Peyer's patch (tissue), 4 donors: Measurements from ENCODE around the gene ST6GAL2. TPM values are rescaled to one million over a fixed set of nuclear protein-coding genes. Genes with fewer than 3 reads are reported as not detected.
A peak's percentile ranks its signal among the peaks of the same experiment; 100 is the strongest.

Experiments used
- DNase-seq, 3 donors: peaks; one replicate each; pipeline ENCODE4 v3.0.0-alpha.2; 2017 to 2019
- H3K27ac ChIP-seq, 4 donors: fragments of 200-600 bp; sonication (generic); one replicate each; pipeline ENCODE4 v1.5.1; 2016 to 2019
- H3K27me3 ChIP-seq, 2 donors: fragments of 200-600 bp; sonication (generic); one replicate each; pipeline ENCODE4 v1.5.1; 2019
- H3K36me3 ChIP-seq, 3 donors: fragments of 200-600 bp; sonication (generic); one replicate each; pipeline ENCODE4 v1.5.1; 2016 to 2019
- H3K4me1 ChIP-seq, 4 donors: fragments of 200-600 bp; sonication (generic); one replicate each; pipeline ENCODE4 v1.5.1; 2016 to 2019
- H3K4me3 ChIP-seq, 4 donors: fragments of 200-600 bp; sonication (generic); 1 replicate in 3 of 4; 2 replicates in 1 of 4; pipeline ENCODE4 v1.5.1; 2016 to 2019; ENCODE audit warnings: mild to moderate bottlenecking in 1 of 4
- H3K9me3 ChIP-seq, 4 donors: fragments of 200-600 bp; sonication (generic); one replicate each; pipeline ENCODE4 v1.5.1; 2016 to 2019; ENCODE audit warnings: mild to moderate bottlenecking in 1 of 4
- POLR2A ChIP-seq, 2 donors: fragments of 450-650 bp; IDR thresholded peaks; one replicate each; pipeline ENCODE4 v1.5.1; 2017; ENCODE audit warnings: antibody characterized with exemption in 2 of 2, mild to moderate bottlenecking in 2 of 2, moderate library complexity in 2 of 2
- total RNA-seq, 4 donors: library from RNA; depleted of rRNA; stranded (reverse); fragments of >200 nt; gene quantifications; one replicate each; pipeline ENCODE4 v1.1.0, GENCODE V29; 2016
- TF ChIP-seq, protein P1 (sequence below), 6 experiments: fragments of 450-650 bp in 4 of 6; fragments of 200-600 bp in 2 of 6; sonication (generic) in 1 of 6; IDR thresholded peaks; one replicate each; pipeline ENCODE4 v1.5.1; 2017 to 2019; ENCODE audit warnings: antibody characterized with exemption in 6 of 6, mild to moderate bottlenecking in 3 of 6, moderate library complexity in 1 of 6

The ST6GAL2 gene
- total RNA-seq, 4 donors from 2014 or later, result 0.27 TPM; not detected in 3

DNA sequence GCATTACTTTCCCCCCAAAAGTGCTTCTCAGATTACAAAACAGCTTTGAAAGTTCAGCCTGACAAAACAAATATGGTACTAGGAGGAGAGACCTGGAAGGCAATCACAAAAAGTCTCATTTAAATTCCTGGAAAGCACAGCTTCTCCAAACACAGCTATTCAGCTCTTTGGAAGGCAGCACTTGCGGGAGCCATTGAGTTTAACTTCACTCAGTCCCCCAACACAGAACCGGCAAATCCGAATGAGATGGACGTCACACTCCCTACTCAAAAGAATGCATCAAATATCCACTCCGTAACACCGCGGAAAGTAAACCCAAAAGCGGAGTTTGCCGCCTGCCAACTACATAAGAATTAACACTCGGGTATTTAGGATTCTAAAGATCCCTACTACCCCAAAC is 638 bp downstream of the ST6GAL2 start:
- Histone ChIP-seq H3K27me3 (peaks cover 0 to 17% of the 10 kb centered on the region in 2 donors), H3K4me3 (peak overlapping the region in 1 of 4 donors; percentile 48), H3K27ac (no peak overlapping the region), H3K36me3 (no peaks in the 10 kb centered on the region), H3K4me1 (peaks cover 0 to 24% (median 0%) of the 10 kb centered on the region in 4 donors), H3K9me3 (no peaks in the 10 kb centered on the region)
- no peak for DNase-seq
- TF ChIP-seq, protein P1, sequence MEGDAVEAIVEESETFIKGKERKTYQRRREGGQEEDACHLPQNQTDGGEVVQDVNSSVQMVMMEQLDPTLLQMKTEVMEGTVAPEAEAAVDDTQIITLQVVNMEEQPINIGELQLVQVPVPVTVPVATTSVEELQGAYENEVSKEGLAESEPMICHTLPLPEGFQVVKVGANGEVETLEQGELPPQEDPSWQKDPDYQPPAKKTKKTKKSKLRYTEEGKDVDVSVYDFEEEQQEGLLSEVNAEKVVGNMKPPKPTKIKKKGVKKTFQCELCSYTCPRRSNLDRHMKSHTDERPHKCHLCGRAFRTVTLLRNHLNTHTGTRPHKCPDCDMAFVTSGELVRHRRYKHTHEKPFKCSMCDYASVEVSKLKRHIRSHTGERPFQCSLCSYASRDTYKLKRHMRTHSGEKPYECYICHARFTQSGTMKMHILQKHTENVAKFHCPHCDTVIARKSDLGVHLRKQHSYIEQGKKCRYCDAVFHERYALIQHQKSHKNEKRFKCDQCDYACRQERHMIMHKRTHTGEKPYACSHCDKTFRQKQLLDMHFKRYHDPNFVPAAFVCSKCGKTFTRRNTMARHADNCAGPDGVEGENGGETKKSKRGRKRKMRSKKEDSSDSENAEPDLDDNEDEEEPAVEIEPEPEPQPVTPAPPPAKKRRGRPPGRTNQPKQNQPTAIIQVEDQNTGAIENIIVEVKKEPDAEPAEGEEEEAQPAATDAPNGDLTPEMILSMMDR (IDR thresholded peaks at IDR 0.05), result no peak
- no peak for TF ChIP-seq POLR2A (IDR thresholded peaks at IDR 0.05)

DNA sequence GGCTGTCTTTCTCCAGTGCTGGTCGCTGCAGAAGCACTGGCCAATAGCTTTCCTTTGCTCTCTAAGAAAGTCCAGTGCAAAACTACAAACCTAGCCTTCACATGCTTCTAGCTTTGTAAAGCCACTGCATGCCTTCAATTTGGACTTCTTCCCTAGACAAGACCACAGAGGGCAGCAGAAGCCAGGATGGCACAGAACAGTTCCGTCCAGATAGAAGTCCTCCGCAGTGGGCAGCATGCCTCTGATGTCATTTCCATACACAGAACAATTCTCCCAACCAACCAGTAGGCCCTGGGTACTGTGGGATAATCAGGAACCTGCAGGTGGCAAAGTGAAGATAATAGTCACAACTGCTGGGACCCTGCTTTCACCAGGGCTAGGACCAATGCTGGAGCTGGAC is 3.3 kb downstream of the ST6GAL2 start:
- Histone ChIP-seq H3K4me3 (no peak overlapping the region), H3K27ac (no peak overlapping the region), H3K27me3 (peaks cover 0 to 17% of the 10 kb centered on the region in 2 donors), H3K4me1 (peaks cover 0 to 23% (median 0%) of the 10 kb centered on the region in 4 donors), H3K36me3 (no peaks in the 10 kb centered on the region), H3K9me3 (no peaks in the 10 kb centered on the region)
- no peak for TF ChIP-seq POLR2A (IDR thresholded peaks at IDR 0.05)
- TF ChIP-seq, protein P1 (IDR thresholded peaks at IDR 0.05), result no peak
- no peak for DNase-seq

DNA sequence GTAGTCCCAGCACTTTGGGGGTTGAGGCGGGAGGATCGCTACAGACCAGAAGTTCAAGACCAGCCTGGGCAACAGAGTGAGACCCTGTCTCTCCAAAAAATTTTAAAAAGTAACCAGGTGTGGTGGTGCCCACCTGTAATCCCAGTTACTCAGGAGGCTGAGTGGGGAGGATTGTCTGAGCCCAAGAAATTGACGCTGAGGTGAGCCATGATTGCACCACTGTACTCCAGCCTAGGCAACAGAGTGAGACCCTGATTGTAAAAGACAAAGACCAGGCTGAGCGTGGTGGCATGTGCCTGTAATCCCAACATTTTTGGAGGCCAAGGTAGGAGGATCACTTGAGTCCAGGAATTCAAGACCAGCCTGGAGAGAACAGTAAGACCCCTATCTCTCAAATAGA is 7.8 kb downstream of the ST6GAL2 start:
- DNase-seq, result no peak
- Histone ChIP-seq H3K27me3 (no peaks in the 10 kb centered on the region), H3K4me1 (no peaks in the 10 kb centered on the region), H3K36me3 (no peaks in the 10 kb centered on the region), H3K4me3 (no peak overlapping the region), H3K9me3 (no peaks in the 10 kb centered on the region), H3K27ac (no peak overlapping the region)
- TF ChIP-seq, protein P1 (IDR thresholded peaks at IDR 0.05), result no peak
- no peak for TF ChIP-seq POLR2A (IDR thresholded peaks at IDR 0.05)

DNA sequence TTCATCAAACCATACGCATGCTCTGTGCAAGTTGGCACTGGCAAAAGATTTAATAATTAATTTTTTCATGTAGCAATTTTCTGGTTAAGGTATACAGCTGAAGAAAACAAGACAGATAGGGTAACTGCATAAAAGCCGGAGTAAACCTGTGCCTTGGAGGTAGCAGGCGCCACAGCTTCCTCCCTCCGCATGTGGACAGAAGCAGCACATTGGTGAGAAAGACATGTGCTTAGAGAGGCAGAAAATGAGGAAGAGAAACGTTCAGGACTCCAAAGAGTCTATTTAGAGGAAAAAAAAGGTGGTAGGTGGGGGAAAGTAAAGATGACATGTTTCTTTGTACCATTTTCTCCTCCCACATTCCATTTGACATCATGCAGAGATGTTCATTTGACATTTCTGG is 9.3 kb downstream of the ST6GAL2 start:
- H3K27me3 ChIP-seq, result no peaks in the 10 kb centered on the region
- no peak for DNase-seq
- no peaks in the 10 kb centered on the region for H3K36me3 ChIP-seq
- no peaks in the 10 kb centered on the region for H3K9me3 ChIP-seq
- H3K4me3 ChIP-seq, result no peak overlapping the region
- TF ChIP-seq, protein P1 (IDR thresholded peaks at IDR 0.05), result no peak
- TF ChIP-seq POLR2A (IDR thresholded peaks at IDR 0.05), result no peak
- no peak overlapping the region for H3K27ac ChIP-seq
- H3K4me1 ChIP-seq, result no peaks in the 10 kb centered on the region

DNA sequence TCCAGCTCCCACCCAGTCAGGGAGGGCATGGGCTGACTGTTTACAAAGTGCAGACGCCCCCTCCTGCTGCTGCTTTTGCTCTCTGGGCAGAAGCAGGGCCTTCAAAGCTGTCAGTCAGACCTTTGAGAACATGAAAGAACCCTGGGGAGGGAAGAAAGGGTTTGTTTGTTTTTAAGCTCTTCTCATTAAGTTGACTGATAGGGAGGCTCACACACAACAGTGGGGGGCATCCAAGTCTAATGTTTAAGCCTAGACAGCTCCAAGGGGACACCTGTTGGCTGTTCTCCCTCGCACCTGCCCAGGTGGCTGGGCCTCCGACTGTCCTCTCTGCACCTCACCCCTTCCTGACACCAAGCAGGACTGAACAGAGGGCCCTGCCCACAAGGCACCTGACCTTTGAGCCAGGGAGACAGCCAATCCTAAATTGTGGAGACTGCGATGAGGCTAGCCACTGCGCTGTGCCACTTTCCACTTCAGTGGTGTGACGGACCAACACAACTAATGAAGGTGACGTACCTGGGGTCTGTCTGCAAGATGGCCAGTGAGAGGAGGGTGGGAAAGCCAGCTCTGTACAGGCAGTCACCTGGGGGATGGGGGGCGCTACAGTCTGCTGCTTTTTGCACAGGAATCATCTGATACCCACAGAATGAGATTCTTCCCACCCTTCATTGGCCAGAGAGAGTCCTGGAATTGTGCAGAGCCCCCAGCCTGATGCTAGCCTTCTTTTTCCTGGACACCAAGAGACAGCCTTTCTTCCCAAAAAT is 16.3 kb downstream of the ST6GAL2 start:
- Histone ChIP-seq H3K9me3 (no peaks in the 10 kb centered on the region), H3K36me3 (no peaks in the 10 kb centered on the region)

More for the DNA sequence above, 16.3 kb downstream of the ST6GAL2 start:
- Histone ChIP-seq H3K4me1 (no peaks in the 10 kb centered on the region), H3K27me3 (no peaks in the 10 kb centered on the region), H3K4me3 (no peak overlapping the region), H3K27ac (no peak overlapping the region)
- DNase-seq, result no peak
- TF ChIP-seq, protein P1 (IDR thresholded peaks at IDR 0.05), result no peak
- no peak for TF ChIP-seq POLR2A (IDR thresholded peaks at IDR 0.05)
